SHP77 treated with DMSO at 0.1 percent for 48 hours (cell line): Measurements from ENCODE around the gene FGF6.

Experiments used
- DNase-seq: peaks from one replicate; lab custom pipeline; 2025; lab: John Stamatoyannopoulos, UW

FGF6 gene

DNA sequence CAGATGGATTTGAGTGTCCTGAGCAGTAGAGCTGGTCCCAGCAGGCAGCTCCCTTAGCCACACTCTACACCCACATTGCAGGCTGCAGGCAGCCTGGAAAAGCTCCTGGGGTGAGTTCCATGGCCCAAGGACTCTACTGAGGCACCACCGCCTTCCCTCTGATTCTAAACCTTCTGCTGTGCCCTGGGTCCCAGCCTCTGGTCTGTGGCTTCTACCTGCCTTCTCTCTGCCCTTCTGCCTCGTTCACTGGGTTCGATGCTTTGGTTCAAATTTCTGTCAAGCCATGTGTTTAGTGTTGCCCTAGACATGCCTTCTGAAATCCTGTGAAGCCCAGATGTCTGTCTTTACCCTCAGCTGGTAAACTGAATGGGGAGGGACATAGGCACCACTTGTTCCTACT lies 1.5 kb upstream of the FGF6 start:
- no peak for DNase-seq

DNA sequence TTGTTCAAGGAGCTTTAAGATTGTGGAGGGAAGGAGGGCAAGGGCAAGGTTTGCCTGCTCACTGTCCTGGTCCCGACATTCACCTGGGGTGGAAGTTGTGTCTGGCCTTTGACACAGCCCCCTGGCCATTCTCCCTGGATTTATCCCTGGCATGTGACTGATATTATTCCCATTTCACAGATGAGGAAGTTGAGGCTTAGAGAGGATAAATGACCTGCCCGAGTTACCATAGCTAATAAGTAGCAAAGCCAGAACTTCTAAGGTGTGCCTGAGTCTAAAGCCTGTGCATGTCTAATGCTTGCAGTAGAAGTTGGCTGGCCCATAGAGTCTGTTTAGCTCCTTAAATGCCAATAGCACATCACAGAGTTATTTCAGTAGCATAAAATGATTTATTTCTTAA lies 720 bp upstream of the FGF6 start:
- DNase-seq = no peak

DNA sequence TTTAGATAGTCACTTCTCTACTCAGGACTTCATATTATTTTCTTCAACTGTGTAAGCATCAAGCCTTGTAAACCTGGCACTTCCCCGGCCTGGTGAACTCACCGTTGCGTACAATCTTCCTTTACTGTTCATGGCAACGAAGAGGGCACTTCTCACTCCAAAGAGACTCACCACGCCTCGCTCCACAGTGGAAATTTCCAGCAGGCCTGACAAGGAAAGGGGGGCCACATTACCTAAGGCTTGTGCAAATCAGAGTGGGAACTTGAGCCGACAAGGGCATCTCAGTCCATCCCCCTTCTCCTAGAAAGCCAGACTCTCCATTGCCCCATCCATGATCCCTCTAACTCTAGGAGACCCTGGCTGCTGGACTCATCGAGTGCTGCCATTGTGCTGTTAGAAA lies 1.6 kb downstream of the FGF6 start:
- DNase-seq = no peak

DNA sequence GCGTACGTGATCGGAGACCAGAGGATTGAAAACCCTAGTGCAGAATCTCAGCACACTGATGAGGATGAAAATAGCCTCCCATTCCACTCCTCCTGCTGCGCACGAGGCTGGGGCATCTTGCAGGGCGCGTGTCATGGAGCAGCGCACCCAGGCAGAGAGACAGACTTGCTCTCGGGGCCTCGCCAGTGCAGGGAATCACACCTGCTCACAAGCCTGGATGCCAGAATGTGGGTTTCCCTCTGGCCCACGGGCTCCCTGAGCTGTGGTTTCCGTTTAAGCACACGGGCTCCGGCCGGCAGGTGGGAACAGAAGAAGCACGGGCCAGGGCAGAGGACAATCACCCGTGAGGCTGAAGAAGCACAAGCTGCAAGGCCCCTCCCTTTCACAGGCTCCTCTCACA lies 2.0 kb downstream of the FGF6 start:
- no peak for DNase-seq

DNA sequence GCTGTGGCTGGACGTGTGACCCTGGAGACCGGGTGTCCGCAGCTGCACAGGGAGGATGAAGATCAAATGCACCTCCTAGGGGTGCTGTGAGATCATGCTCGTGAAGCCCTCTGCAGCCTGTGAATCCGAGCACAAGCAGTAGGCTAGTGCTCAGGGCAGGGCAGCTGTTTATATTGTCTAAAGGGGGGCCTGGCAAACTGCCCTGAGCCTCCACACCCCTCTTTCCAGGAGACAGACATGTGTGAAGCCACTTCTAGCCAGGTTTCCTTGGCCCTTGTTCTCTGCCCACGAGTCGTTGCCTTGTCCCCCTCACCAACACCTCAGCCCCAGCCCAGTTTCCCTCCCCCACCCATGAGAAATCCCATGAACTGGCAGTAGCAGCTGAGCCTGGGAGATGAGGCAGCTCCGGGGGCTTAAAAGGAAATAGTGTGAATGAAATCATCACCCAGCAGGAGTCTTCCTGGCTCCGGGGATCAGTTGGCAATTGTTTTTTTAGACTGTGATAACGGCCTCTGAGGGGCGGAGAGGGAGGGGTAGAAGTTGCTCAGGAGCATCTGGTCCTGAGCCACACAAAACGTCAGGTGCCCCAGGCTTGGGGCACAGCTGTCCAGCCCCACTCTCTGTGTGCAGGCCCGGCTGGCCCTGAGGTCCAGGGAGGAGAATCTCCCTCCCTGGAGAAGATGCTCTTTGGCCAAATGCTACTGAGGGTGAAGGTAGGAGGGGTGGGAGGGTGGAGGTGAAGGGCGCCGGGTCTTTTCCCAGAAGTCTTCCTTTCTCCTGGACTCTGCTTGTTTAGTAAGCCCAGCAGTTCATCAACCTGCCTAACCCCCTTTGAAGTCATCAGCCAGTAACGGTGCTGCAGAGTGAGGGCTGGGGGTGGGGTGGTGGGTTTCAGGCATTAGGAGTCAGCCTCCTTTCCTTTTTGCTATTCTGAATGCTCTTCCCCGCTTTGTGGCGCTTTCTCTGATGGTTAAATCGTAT lies 4.0 kb downstream of the FGF6 start:
- DNase-seq = no peak

DNA sequence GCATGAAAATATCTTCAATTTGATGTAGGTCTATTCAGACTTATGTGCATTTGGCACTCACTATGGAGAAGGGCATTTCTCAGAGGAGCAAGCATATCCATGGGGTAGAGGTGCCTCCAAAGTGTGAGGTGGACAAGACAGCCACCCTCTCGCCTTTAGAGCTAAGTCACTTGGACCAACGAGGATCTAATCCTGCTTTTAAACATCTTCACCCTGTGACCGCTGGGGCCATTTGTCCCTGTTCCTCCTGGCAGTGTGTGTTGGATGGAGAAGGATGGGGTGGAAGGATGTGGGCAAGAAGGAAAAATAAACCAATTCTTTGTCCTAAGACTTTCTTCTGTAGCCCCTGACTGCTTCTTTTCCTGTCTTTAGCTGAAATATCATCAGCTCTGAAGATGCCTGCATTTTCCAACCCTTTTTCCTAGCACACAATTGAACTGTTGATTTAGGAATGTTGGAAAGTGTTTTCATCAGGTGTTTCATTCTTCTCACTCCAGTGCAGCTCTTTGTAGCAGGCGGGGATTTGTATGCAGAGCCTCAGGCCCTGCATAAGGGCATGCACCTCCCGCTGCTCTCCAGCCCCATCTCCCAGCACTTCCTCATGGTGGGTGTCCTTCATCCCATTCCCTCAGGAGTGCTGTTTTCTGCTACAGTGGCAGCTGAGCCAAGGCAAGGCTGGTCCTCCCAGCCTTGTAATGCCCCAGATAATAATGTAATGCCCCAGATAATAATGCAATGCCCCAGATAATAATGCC lies 5.3 kb downstream of the FGF6 start:
- DNase-seq = no peak

DNA sequence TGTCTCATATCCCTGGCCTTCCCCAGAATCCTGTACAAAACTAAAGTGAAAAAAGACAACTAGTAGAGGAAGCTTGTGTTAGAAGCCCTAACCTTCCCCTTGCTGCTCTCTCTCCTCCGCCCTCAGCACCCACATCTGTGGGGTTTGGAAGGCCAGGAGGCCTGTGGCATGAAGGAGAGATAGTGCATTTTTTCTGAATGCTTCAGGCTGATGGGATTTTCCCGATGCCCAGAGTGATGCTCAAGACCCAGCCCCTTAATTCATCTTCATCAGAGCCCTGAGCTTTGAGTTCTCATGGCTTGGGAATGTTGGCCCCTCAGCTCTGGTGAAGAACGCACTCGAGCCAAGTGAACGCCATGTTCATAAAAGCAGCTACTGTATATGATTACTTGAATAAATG lies 5.9 kb downstream of the FGF6 start:
- DNase-seq = no peak

DNA sequence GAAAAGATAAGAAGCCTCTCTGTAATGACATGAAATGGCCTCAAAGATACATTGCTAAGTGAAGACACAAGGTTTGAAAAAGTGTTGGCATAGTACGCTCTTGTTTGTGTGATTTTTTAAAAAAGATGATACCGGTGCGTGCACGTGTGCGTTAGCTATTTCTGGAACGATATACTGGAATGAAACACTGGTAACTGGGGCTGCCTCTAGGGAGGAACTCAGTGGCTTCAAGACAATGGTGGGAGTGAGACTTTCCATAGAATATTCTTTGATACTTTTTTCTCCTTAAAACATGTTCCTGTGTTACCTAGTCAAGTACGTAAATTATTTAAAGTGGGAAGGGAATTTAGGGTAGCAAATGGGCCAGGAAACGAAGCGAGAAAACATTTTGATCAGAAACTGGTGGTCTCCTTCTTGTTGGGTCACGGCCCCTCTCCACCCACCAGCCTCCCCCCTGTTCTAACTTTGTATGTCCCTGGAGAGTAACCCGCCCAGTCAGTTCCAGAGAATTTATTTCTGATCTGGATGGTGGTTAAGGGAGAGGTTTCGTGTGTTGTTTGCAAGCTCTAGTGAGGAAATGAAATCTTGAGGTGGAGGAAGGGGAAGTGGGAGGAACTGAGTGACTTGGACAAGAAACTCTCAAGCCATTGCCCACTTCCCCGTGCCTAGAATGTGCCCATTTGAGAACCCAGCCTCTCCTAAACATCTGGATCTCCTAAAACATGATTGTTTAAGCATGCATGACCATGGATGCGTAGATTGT lies 6.6 kb downstream of the FGF6 start:
- no peak for DNase-seq

DNA sequence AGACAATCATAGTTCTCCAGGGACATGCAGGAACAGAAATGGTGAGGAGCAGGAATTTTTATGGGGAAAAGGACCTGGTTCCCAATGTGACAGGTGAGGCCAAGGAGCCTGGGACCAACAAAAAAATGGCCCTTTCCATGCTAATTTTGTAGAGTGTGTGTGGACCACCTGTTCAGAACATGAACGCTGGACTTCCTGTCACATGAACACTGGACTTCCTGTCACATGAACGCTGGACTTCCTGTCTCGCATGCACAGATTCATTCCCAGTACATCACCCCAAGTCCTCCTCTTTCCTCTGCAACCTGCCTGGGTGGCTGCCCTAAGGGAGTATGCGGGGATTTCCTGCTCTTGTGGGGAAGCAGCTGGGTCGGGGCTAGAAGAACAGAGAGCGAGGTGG lies 10.1 kb downstream of the FGF6 start:
- DNase-seq = no peak

DNA sequence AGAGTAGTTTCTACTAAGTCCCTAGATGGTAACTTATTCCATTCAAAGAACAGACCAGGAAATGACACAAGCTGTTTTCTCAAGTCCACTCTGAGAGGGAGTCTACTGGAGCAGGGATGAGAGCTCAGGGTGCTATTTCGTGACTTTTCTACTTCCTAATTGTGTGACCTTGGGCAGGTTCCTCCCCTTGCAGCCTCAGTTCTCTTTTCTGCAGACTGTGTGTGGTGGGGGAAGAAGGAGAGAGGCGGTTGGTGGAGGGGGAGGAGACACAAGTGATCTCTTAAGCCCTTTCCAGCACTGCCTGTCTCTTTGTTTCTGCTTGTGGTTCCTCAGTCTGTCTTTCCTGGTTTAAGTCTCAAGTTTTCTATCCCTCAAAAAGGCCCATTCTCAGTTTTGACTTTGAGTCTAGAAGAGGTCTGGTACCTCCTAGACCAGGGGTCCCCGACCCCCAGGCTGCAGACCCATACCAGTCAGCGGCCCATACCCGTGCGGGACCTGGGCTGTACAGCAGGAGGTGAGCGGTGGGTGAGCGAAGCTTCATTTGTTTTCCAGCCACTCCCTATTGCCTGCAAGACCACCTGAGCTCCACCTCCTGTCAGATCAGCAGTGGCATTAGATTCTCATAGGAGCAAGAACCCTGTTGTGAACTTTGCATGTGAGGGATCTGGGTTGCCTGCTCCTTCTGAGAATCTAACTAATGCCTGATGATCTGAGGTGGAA lies 10.7 kb downstream of the FGF6 start:
- DNase-seq = no peak

DNA sequence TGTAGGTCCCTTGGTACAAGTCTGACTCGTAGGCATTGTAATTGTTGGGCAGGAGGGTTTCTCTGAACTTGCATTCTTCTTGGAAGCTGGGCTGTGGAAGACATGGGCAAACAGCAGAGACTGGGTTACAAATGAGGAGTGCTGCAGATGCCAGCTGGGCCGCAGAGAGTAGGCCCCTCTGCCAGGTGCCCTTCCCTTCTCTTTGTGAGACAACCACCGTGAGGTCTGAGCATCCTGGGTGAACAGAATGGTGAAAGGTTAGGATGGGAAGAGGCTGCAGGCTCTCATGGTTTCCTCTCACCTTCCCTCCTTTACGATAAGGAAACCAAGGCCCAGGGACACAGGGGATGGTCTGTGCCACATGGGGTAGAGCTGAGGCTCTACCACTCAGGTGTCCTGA lies 11.3 kb downstream of the FGF6 start:
- no peak for DNase-seq

DNA sequence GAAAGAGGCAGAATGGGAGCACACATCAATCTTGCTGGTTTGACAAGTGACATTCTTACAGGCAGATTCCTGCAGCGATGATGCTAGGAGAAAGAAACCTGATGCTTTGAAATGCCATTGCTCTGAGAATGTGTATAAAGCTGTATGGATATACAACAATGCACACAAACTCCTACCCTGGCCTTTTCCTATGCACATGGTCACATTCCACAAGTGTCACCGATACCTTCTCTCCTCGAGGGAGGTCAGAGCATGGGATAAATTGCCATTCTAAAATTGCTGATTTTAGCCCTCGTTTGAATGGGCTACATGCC lies 11.9 kb downstream of the FGF6 start:
- no peak for DNase-seq

DNA sequence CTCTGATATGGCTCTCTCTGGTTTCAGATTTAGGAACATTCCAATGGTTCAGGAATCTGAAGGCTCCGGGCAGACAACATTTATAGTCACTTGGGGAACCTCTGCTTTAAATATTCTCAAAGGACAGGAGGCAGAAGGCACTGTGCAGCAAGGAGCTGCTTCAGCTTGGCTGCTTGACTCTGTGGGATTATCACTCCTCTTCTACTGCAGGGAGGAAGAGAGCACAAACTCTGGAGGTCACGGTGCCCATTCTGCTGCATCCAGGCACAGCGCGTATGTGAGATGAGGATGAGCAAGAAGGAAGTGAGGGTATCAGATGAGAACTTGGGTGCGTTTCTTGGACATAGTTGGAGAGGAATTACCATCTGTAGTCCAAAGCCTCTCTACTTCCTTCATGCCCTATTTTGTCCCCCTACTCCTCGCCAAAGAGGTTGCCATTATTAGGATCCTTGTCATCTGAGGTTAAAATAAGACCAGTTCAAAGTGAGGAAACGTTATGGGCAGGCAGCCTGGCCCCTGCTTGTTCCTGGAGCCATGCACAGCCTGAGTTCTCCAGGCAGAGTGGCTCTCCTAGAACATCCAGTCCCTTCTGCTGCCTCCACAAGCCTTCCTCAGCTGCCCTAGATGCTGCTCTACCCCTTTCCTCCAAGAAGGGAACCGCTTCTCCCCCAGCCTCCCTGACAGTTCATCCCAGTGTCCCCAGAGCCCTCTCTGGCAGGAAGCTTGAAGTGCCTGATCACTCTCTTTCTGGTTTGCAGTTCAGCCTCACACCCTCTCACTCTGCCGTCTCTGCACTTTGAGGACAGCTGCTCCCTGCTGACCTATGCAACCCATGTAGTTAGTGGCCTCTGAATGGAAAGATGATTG lies 12.5 kb downstream of the FGF6 start:
- DNase-seq = no peak

DNA sequence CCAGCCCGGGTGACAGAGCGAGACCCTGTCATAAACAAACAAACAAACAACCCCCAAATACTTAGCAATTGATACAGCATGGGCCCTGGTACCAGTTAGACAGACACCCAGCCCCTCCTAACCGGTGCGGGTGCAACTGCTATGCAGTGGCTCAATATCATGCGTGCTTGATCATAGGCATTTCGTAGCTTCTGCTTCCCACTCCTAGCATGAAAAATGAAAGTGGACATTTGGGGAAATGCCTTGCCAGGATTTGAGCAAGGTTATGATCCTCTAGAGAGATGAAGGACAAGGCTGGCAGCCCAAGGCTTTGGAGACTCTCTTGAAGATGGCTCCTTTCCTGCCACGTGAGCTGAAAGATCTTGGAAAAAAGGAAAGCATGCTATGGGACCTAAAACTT lies 13.7 kb downstream of the FGF6 start:
- no peak for DNase-seq

DNA sequence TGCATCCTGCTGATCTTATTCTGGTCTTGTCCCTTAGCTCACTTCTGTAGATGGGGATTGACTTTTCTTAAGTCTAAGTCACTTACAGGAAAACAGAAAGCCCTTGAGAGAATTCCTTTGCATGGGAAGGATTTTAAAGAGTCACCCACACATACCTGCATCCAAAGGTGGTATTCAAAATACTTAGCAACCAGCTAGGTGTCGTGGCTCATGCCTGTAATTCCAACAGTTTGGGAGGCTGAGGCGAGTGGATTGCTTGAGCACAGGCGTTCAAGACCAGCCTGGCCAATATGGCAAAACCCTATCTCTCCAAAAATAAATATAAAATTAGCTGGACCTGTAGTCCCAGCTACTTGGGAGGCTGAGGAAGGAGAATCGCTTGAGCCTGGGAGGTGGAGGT lies 14.2 kb downstream of the FGF6 start:
- no peak for DNase-seq

DNA sequence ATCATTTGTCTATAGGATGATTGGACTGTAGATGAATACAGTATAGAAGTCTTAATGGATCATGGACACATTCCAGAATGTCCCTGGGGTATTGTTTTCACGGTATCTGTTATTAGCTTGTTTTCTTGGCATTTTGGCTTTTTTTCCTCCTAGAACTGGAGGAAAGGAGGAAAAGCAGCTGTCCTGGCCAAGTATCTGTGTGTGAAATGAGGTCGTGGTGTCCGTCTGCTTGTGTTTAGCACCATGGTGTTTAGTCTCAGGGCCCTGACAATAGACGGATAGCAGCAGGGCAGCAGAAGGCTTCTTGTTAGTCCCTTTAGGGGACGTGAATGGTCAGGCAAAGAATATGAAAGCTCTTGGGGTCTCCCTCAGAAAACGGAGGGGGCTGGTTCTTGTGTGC lies 21.2 kb downstream of the FGF6 start:
- DNase-seq = no peak

DNA sequence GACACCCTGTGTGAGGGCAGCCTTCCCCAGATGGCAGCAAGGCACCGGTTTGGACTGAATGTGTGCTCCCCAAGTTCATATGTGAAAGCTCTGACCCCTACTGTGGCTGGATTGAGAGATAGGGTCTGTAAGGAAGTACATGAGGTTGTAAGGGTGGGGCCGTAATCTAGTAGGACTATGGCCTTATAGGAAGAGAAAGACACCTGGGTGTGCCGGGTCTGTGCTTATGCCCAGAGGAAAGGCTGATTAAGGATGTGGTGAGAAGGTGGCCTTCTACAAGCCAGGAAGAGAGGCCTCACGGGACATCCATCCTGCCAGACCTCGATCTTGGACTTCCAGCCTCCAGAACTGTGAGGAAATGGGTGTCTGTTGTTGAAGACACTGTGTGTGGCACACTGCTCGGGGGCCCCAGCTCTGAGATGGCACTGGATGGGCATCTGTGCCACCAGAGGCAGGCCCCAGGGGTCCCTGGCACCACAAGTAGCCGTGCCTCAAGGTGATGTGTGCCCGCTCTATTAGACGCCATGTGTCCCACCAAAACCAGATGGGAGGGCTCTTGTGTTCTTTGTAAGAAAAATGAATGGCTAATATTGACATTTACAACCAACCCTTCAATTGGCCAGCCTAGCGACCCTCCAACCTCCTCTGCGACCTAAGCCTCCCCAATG lies 22.0 kb downstream of the FGF6 start:
- no peak for DNase-seq

DNA sequence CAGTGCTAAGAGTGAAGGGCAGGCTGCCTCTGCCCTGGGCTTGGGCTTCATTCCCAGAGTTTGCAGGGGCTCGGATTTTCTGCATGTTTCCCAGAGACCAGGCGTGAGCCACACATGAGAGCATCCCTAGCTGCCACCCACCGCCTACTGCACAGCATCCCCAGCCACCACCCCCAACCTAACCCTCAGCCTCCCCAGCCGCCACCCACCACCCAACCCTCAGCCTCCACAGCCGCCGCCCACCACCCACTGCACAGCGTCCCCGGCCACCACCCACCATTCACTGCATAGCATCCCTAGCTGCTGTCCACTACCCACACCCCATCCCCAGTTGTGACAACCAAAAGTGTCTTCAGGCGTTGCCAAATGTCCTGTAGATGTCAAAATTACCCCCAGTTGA lies 22.6 kb downstream of the FGF6 start:
- DNase-seq = no peak

DNA sequence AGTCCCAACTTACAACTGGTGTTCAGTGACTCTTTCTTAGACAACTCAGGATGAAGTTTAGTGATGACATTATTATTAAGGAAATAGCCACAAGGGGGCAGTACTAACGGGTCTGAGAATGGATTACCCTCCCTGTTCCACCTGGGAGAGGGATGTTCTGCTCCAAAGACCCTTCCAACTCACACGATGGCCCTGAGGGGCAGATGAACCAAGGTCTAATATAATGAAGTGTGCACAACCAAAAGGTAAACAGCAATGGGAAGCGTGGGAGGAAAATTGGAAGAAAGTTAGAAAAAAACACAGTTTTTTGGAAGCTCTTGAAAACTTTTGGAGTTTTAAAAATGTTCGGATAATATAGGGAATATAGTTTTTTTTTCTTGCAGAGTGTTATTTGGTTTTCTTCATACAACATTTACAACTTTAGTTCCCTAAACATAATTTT lies 24.0 kb downstream of the FGF6 start:
- DNase-seq = no peak

DNA sequence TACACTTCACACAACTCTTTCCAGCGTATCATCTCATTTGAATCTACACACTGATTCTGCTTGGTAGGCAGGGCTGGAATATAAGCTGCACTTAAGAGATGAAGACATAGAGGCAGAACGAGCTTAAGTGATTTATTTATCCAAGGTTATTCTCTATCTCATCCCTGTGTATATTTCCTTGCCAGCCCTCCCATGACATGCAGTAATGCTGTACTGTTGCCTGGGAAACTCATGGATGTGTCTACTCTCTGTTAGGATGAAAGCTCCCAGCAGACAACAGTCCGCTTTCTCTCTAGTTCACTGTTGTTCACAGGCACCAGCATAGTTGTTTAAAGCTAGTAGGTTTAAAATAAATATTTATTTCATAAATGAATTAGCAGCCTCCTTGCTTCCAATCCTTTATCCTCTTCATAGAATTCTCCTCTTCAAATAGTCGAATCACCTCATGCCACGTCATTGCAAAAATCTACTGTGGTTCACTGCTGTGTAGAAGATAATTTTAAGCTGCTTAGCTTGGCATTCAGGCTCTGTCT lies 25.4 kb downstream of the FGF6 start:
- DNase-seq = no peak
